A549 (cell line): ENCODE results near the gene FLRT3. TPM values are rescaled to one million over a fixed set of nuclear protein-coding genes. Genes with fewer than 3 reads are reported as not detected.

ENCODE experiments used
- ATAC-seq, 2 experiments: fragments of 200-7000 bp in 1 of 2; fragments of >200 bp in 1 of 2; cut with Nextera tagmentation in 1 of 2; cut with Tn5 transposase in 1 of 2; 3 replicates each; pipeline versions ENCODE4 v1.8.0 to v1.9.1; 2018 to 2020; ENCODE audit warnings: mild to moderate bottlenecking in 1 of 2, moderate library complexity in 1 of 2
- CTCF ChIA-PET: fragments of 300-600 bp; sonication (Branson Sonifier 250); formaldehyde crosslinking; extraction: SDS; loops from one replicate; lab custom pipeline; 2021; ENCODE audit warnings: antibody characterized with exemption, inconsistent platforms; lab: Yijun Ruan, JAX
- POLR2A ChIA-PET: fragments of 350-600 bp; formaldehyde crosslinking; extraction: SDS; loops from one replicate; lab custom pipeline; 2021; ENCODE audit warnings: antibody characterized with exemption, inconsistent platforms; lab: Yijun Ruan, JAX
- DNase-seq, 2 experiments: peaks; one replicate each; pipeline versions ENCODE4 v3.0.0 to v3.0.0-alpha.2; 2011 to 2016; ENCODE audit warnings: low read depth in 1 of 2, low spot score in 1 of 2
- FAIRE-seq: peaks from 2 replicates; lab custom pipeline; 2011; peaks lifted over from hg19 to GRCh38; lab: Jason Lieb, UNC
- H3K27ac ChIP-seq, 2 experiments: fragments of >200 bp; sonication (Bioruptor Twin); formaldehyde crosslinking; 3 replicates each; pipeline ENCODE4 v1.5.1; 2016 to 2017
- H3K4me1 ChIP-seq: fragments of >200 bp; sonication (Bioruptor Twin); formaldehyde crosslinking; 3 replicates; pipeline ENCODE4 v1.6.1; 2016
- H3K4me2 ChIP-seq: fragments of >200 bp; sonication (Bioruptor Twin); formaldehyde crosslinking; 3 replicates; pipeline ENCODE4 v1.6.1; 2016
- H3K4me3 ChIP-seq: fragments of >200 bp; sonication (Bioruptor Twin); formaldehyde crosslinking; 3 replicates; pipeline ENCODE4 v1.5.1; 2016
- H3K9me3 ChIP-seq: fragments of >200 bp; sonication (Bioruptor Twin); formaldehyde crosslinking; 3 replicates; pipeline ENCODE4 v1.6.1; 2016
- BHLHE40 ChIP-seq: IDR thresholded peaks from 2 replicates; pipeline ENCODE4 v1.6.1; 2012; ENCODE audit warnings: low read depth, low read length, inconsistent platforms
- CBX8 ChIP-seq: fragments of 200-600 bp; sonication (generic); IDR thresholded peaks from 2 replicates; pipeline ENCODE4 v1.6.1; 2016
- EP300 ChIP-seq, 2 experiments: fragments of >200 bp; sonication (Bioruptor Twin); formaldehyde crosslinking; IDR thresholded peaks; 2 replicates in 1 of 2; 3 replicates in 1 of 2; pipeline ENCODE4 v1.6.1; 2016 to 2017
- FOXS1 ChIP-seq: fragments of 250-450 bp; sonication (Bioruptor Pico); IDR thresholded peaks from 2 replicates; pipeline ENCODE4 v1.5.0; 2020; ENCODE audit warnings: mild to moderate bottlenecking, moderate library complexity
- HEYL ChIP-seq: fragments of 250-450 bp; sonication (Bioruptor Pico); IDR thresholded peaks from 2 replicates; pipeline ENCODE4 v1.8.0; 2021; ENCODE audit warnings: mild to moderate bottlenecking, moderate library complexity
- HOXB13 ChIP-seq: fragments of 250-450 bp; sonication (Bioruptor Pico); IDR thresholded peaks from 2 replicates; pipeline ENCODE4 v1.5.0; 2020; ENCODE audit warnings: low read depth, mild to moderate bottlenecking, moderate library complexity
- HOXB5 ChIP-seq: fragments of 250-450 bp; sonication (Bioruptor Pico); IDR thresholded peaks from 2 replicates; pipeline ENCODE4 v1.5.0; 2020; ENCODE audit warnings: mild to moderate bottlenecking, moderate library complexity
- JUNB ChIP-seq: fragments of >200 bp; sonication (Bioruptor Twin); formaldehyde crosslinking; IDR thresholded peaks from 2 replicates; pipeline ENCODE4 v1.6.1; 2016
- KDM1A ChIP-seq: fragments of 200-600 bp; sonication (generic); IDR thresholded peaks from 2 replicates; pipeline ENCODE4 v1.6.1; 2016; ENCODE audit warnings: low read depth, mild to moderate bottlenecking
- KDM5A ChIP-seq: fragments of 200-600 bp; sonication (generic); IDR thresholded peaks from 2 replicates; pipeline ENCODE4 v1.6.1; 2016; ENCODE audit warnings: antibody characterized with exemption, mild to moderate bottlenecking
- MAFK ChIP-seq: fragments of 450-650 bp; IDR thresholded peaks from 2 replicates; pipeline ENCODE4 v1.6.1; 2014; ENCODE audit not compliant: partially characterized antibody
- MAX ChIP-seq: IDR thresholded peaks from 2 replicates; pipeline ENCODE4 v1.6.1; 2012
- MAZ ChIP-seq: fragments of 150-350 bp; IDR thresholded peaks from 2 replicates; pipeline ENCODE4 v1.6.1; 2014; ENCODE audit warnings: antibody characterized with exemption, low read depth, low read length, borderline replicate concordance
- MYC ChIP-seq: IDR thresholded peaks from 2 replicates; pipeline ENCODE4 v1.6.1; 2012; ENCODE audit warnings: mild to moderate bottlenecking, inconsistent platforms, low read length, improper control_type of control experiment, borderline replicate concordance
- NPAS2 ChIP-seq: fragments of 250-450 bp; sonication (Bioruptor Pico); IDR thresholded peaks from 2 replicates; pipeline ENCODE4 v1.8.0; 2022; ENCODE audit warnings: mild to moderate bottlenecking, moderate library complexity, borderline replicate concordance
- RAD21 ChIP-seq, 2 experiments: fragments of >200 bp in 1 of 2; sonication (Bioruptor Twin) in 1 of 2; formaldehyde crosslinking in 1 of 2; IDR thresholded peaks in 1 of 2; conservative IDR thresholded peaks in 1 of 2; 2 replicates in 1 of 2; 3 replicates in 1 of 2; pipeline ENCODE4 v1.6.1; 2012 to 2018; ENCODE audit warnings: inconsistent platforms in 1 of 2
- RARB ChIP-seq: fragments of 250-450 bp; sonication (Bioruptor Pico); IDR thresholded peaks from 2 replicates; pipeline ENCODE4 v1.8.0; 2021; ENCODE audit warnings: mild to moderate bottlenecking, moderate library complexity
- RCOR1 ChIP-seq: fragments of 150-350 bp; IDR thresholded peaks from 2 replicates; pipeline ENCODE4 v1.6.1; 2014; ENCODE audit warnings: antibody characterized with exemption, low read length, low read depth
- RNF2 ChIP-seq: fragments of 200-600 bp; sonication (generic); IDR thresholded peaks from 2 replicates; pipeline ENCODE4 v1.6.1; 2016; ENCODE audit warnings: low read depth, mild to moderate bottlenecking, antibody characterized with exemption, moderate library complexity, borderline replicate concordance
- SMC3 ChIP-seq: fragments of >200 bp; sonication (Bioruptor Twin); formaldehyde crosslinking; IDR thresholded peaks from 3 replicates; pipeline ENCODE4 v1.6.1; 2018; ENCODE audit warnings: inconsistent platforms
- SREBF2 ChIP-seq: fragments of 450-650 bp; IDR thresholded peaks from 2 replicates; pipeline ENCODE4 v1.6.1; 2014; ENCODE audit warnings: mild to moderate bottlenecking, moderate library complexity
- WGBS: methylation state at CpG from one replicate; pipeline ENCODE4 v1.1.6; 2017; ENCODE audit errors: missing lambda C conversion rate; 5-methylcytosine and 5-hydroxymethylcytosine counted together
- polyA plus RNA-seq, 4 experiments: library from polyadenylated mRNA; depleted of rRNA in 3 of 4; stranded (reverse); fragments of >200 nt; fragmentation: RNase III in 1 of 4; extraction: RNeasy Plus Mini Kit Qiagen cat#74134 plus additional on column Dnase treatment in 1 of 4; gene quantifications; 2 replicates in 3 of 4; 3 replicates in 1 of 4; pipeline ENCODE4 v1.2.3, GENCODE V29; 2011 to 2017
- TF ChIP-seq, protein P1 (sequence below): IDR thresholded peaks from 2 replicates; pipeline ENCODE4 v1.6.1; 2012
- TF ChIP-seq, protein P2 (sequence below): IDR thresholded peaks from 2 replicates; pipeline ENCODE4 v1.6.1; 2012; ENCODE audit warnings: low read depth, borderline replicate concordance

FLRT3 gene
- polyA plus RNA-seq, 2 of the 4 experiments (the other 2 are of a cell fraction), result 3.4 to 28.7 TPM

DNA sequence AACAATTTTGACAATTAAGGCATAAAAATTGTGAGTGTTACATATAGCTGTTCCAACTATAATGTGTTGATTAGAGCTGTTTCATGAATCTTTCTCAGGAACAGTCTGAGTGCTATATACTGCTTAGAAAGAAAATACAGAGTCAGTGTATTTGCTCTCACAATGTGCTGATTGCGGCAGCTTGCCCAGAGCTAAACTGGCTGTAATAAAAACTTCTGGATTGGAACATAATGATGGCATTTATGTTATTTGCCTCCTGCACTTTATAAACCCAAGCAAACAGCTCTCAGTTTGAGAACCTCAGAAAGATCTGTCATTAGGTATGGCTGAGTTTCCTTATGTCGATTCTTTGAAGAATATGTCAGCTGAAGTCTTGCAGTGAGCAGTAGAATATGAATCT, 29.5 kb downstream of the FLRT3 start:
- ChIA-PET CTCF (no interaction called here), POLR2A (no interaction called here)
- Histone ChIP-seq H3K4me2 (no peak overlapping the region), H3K4me1 (no peaks in the 10 kb centered on the region), H3K27ac (no peak overlapping the region), H3K9me3 (no peaks in the 10 kb centered on the region), H3K4me3 (no peak overlapping the region)
- 85% methylated on average over 2 of the region's 2 CpGs for WGBS
- FAIRE-seq (no peak), ATAC-seq (no peak), DNase-seq (no peak)
- TF ChIP-seq MAX (no peak), RCOR1 (no peak), MYC (no peak)

GRCh38 chr20:14304472-14304871, 32.9 kb downstream of the FLRT3 start:
- TF ChIP-seq FOXS1 (CRISPR knock-in tag) (no peak), HEYL (CRISPR knock-in tag) (no peak), JUNB (no peak), SREBF2 (no peak), MAZ (no peak), MAFK (no peak)
- TF ChIP-seq, protein P1, sequence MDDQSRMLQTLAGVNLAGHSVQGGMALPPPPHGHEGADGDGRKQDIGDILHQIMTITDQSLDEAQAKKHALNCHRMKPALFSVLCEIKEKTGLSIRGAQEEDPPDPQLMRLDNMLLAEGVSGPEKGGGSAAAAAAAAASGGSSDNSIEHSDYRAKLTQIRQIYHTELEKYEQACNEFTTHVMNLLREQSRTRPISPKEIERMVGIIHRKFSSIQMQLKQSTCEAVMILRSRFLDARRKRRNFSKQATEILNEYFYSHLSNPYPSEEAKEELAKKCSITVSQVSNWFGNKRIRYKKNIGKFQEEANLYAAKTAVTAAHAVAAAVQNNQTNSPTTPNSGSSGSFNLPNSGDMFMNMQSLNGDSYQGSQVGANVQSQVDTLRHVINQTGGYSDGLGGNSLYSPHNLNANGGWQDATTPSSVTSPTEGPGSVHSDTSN, result no peak
- TF ChIP-seq, all 56 proteins: peak for 0
- H3K27ac ChIP-seq, result no peak overlapping the region
- FAIRE-seq (no peak), ATAC-seq (no peak), DNase-seq (no peak)
- H3K4me2 ChIP-seq, result no peak overlapping the region
- H3K4me1 ChIP-seq, result no peaks in the 10 kb centered on the region
- ChIA-PET POLR2A (no interaction called here), CTCF (no interaction called here)
- H3K9me3 ChIP-seq, result no peaks in the 10 kb centered on the region
- no peak overlapping the region for H3K4me3 ChIP-seq
- 41% methylated on average over 1 of the region's 1 CpG for WGBS

GRCh38 chr20:14303651-14304050, 33.8 kb downstream of the FLRT3 start:
- CTCF ChIA-PET, result interaction anchor here (1.0 kb wide), 1 partner anchor 12 kb away, joined by 3 read pairs; no protein-coding TSS in a partner anchor
- FAIRE-seq (no peak), ATAC-seq (no peak), DNase-seq (no peak)
- H3K4me2 ChIP-seq, result no peak overlapping the region
- POLR2A ChIA-PET, result no interaction called here
- no peaks in the 10 kb centered on the region for H3K4me1 ChIP-seq
- TF ChIP-seq, protein P2, sequence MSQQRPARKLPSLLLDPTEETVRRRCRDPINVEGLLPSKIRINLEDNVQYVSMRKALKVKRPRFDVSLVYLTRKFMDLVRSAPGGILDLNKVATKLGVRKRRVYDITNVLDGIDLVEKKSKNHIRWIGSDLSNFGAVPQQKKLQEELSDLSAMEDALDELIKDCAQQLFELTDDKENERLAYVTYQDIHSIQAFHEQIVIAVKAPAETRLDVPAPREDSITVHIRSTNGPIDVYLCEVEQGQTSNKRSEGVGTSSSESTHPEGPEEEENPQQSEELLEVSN, result no peak
- TF ChIP-seq MAX, result no peak
- TF ChIP-seq KDM1A, result no peak
- no peak for TF ChIP-seq SMC3
- TF ChIP-seq EP300 (IDR thresholded peaks at IDR 0.05), result no peak
- TF ChIP-seq KDM5A, result no peak
- TF ChIP-seq RAD21 (conservative IDR thresholded peaks at IDR 0.05 in 1 of 2, IDR thresholded peaks at IDR 0.05 in 1 of 2), result no peak
- TF ChIP-seq CBX8, result no peak
- TF ChIP-seq HOXB5 (CRISPR knock-in tag), result no peak
- TF ChIP-seq NPAS2, result no peak
- TF ChIP-seq MYC, result no peak
- TF ChIP-seq HOXB13 (CRISPR knock-in tag), result no peak
- no peak for TF ChIP-seq RNF2
- no peak for TF ChIP-seq RARB (CRISPR knock-in tag)
- TF ChIP-seq MAZ, result no peak
- TF ChIP-seq BHLHE40, result no peak
- H3K4me3 ChIP-seq, result no peak overlapping the region
- H3K9me3 ChIP-seq, result no peaks in the 10 kb centered on the region
- no peak overlapping the region for H3K27ac ChIP-seq
